CD4-positive, alpha-beta T cell treated with Interleukin-4 for 1 hour (primary cell): ENCODE measurements around the gene CCDC137.
"Not testable (repeated sequence)": the region's sequence is repeated elsewhere in the genome, so short reads cannot be mapped to it uniquely, and the experiment has no call there.

ENCODE experiments used
- DNase-seq, 2 donors: peaks; one replicate each; pipeline ENCODE4 v3.0.0-alpha.2; 2020 to 2022

CCDC137 gene, protein sequence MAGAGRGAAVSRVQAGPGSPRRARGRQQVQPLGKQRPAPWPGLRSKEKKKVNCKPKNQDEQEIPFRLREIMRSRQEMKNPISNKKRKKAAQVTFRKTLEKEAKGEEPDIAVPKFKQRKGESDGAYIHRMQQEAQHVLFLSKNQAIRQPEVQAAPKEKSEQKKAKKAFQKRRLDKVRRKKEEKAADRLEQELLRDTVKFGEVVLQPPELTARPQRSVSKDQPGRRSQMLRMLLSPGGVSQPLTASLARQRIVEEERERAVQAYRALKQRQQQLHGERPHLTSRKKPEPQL

DNA sequence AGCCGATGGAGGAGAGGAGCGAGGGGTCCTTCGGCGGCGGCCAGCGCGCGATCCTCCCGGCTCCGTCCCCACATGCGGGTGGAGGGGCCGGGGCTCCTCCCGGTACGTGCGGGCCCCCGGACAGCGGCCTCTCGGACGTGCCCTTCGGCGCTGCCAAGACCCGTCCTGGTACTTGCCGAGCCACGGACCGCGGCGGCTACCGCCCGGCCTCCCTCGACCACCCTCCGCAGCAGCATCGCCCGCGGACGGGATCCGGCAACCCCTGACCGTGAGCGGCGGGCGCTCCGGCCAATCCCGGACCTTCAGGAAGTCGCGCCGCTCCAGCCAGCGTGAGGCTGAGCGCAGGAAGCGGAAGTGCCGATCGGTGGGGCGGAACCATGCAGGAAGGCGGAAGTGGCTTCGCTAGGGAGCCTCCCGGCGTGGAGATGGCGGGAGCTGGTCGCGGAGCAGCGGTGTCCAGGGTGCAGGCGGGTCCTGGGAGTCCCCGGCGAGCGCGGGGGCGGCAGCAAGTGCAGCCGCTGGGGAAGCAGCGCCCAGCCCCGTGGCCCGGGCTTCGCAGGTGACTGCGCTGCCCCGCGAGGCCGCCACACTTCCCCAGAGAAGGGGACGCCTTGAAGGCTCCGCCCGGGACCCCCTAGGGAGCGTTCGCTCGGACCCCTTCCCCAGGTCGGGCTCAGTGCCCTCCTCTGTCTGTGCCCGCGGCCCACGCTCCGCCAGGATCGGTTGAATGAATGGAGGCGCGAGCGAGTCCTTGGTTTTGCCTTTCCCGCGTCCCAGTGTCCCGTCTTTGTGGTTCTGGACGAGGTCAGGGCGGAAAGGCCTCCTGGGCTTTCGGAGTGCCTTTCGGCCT is at the start of gene CCDC137, which contains the start of gene OXLD1:
TSS of gene CCDC137 (plus strand) at position 396 of the 850 bp plus-strand sequence. CDS start at position 426, 30 bp downstream.
TSS of gene OXLD1 (minus strand) at position 264 of the 850 bp plus-strand sequence. CDS start at position 236, 28 bp downstream.
- DNase-seq = peak; percentile 91 to 92

DNA sequence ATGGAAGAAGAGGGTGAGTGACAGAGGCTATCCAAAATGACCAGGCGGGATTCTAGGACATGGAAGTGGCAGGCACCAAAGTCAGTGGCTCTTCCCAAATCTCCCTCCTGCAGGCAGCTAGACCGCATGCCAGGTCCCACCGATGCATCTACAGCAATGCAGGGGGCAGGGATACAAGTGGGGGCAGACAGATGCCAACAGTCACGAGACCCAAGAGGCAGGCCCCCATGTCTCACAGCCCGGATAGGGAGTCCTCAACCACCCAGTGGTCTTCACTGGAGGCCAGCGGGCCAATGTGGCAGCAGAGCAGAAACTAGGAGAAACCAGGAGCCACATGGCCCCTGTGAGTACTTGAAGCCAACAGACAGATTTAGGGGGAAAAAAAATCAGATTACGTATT is 49.7 kb upstream of the CCDC137 start:
- no peak for DNase-seq

DNA sequence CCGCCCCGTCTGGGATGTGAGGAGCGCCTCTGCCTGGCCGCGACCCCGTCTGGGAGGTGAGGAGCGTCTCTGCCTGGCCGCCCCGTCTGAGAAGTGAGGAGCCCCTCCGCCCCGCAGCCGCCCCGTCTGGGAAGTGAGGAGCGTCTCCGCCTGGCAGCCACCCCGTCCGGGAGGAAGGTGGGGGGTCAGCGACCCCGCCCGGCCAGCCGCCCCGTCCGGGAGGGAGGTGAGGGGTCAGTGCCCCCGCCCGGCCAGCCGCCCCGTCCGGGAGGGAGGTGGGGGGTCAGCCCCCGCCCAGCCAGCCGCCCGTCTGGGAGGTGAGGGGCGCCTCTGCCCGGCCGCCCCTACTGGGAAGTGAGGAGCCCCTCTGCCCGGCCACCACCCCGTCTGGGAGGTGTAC is 48.2 kb upstream of the CCDC137 start:
- DNase-seq = not testable (repeated sequence)

DNA sequence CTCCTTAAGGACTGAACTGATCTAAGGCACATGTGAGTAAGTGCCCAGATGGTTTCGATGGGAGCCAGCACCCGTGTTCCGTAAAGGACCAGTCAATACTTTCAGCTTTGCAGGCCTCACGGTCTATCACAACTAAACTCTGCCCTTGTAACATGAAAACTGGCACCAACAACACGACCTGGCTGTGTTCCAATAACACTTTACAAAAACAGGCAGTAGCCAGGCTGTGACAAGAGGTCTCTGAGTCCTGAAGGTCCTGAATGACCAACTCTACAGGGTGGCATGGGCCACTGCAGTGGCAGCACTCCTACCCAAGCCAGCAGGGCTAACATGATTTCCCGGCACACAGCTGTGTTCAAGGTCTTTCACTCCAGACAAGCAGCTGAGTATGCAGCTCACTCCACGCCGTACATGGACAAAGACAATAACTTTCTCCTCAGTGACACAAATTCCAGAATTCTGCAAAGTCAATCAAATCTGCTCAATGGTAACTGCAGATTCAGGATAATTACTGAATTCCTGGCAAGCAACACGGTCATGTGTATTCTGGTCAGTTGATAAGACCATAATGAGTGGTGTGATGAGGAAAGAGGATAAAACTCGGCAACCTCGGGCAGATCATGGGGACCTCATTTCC is 44.9 kb upstream of the CCDC137 start:
- no peak for DNase-seq

DNA sequence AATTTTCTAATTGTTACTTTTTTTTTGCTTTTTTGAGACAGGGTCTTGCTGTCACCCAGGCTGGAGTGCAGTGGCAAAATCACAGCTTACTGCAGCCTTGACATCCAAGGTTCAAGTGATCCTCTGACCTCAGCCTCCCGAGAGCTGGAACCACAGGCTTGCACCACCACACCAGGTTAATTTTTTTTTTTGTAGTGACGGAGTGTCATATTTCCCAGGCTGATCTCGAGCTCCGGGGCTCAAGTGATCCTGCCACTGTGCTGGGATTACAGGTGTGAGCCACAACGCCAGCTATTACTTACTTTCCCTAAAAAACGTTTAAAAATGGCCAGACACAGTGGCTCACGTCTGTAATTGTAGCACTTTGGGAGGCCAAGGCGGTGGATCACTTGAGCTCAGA is 36.3 kb upstream of the CCDC137 start:
- DNase-seq = no peak

DNA sequence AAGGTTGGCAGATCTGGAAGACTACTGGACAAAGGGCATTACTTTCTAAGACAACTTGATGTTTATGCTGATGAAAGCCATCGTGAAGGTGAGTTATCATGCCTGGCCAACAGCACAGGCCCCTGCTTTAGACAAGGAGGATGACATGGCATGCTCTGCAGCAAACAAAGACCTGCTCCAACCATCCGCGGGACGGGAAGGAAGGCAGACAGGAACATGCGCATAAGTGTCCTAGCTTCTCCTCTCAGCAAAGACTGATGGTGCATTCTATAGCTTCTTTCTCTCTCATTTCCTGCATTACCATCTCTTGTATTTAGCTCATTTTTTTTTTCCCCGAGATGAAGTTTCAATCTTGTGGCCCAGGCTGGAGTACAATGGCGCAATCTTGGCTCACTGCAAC is 35.1 kb upstream of the CCDC137 start:
- DNase-seq = no peak

DNA sequence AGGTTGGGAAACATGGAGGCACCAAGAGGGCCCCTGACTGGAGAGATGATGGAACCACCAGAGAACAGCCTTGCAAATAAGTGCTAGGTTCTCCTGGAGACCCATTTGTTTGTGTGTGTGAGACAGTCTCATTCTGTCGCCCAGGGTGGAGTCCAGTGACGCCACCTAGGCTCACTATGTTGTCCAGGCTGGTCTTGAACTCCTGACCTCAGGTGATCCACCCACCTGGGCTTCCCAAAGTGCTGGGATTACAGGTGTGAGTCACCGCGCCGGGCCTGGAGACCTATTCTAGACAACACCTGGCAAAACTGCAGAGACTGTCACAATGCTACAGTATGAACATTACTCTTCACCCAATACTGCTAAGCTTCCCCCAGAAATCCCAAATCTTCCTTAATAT is 31.1 kb upstream of the CCDC137 start:
- DNase-seq = no peak

DNA sequence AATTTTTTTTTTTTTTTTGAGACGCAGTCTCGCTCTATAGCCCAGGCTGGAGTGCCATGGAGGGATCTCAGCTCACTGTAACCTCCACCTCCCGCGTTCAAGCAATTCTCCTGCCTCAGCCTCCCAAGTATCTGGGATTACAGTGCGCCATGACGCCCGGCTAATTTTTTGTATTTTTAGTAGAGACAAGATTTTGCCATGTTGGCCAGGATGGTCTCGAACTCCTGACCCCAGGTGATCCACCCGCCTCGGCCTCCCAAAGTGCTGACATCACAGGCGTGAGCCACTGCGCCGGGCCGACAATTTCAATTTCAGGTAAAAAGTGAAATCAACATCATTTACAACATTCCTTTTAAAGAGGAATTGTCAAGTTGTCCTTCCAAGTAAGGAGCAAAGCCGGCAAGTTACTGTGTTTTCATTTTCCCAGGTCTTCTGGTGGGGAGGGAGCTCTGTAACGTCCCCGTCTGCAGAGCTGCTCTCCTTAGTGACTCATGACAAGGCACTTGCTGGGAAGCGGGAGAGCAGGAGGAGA is 30.5 kb upstream of the CCDC137 start:
- DNase-seq = no peak

DNA sequence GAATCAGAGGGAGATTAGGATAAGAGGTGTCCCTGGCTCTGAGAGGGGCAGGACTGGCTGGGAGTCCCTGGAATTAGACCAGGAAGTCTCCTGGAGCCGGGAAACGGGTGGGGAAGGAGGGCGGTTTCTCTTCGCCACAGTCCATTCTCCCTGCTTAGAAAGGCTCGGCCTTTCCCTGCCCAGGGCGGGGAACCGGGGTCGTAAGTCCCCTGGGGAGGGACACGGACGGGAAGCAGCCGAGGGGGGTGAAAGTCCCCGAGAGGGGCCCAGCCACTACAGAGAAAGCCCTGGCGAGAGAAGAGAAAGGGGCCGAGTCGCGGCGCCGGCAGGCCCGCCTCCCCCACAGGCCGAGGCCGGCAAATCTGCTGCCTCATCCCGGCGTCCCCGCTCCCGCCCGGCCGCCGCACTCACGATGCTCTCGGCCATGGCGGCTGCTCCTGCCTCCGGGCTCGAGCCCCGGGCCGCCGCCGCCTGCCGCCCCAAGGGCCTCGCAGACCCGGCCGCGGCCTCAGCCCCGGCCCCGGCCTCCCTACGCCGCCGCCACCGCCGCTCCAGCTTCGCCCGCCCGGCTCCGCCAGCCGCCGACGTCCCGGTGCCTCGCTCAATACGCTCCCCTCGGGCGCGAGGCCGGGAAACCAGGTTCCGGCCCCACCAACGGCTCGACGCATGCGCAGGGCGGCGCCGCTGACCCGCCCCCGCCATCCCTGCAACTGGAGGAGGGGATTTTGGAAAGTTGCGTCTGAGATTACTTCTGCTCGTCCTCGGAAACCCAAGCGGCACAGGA is 29.8 kb upstream of the CCDC137 start, which contains the start of the genes NPLOC4 and TSPAN10:
TSS of gene NPLOC4 (minus strand) at position 608 of the 784 bp plus-strand sequence. CDS start at position 426, 182 bp downstream.
TSS of gene TSPAN10 (plus strand) at position 692 of the 784 bp plus-strand sequence. CDS start 5,217 bp downstream, outside the sequence.
- peak; percentile 83 to 87 for DNase-seq

DNA sequence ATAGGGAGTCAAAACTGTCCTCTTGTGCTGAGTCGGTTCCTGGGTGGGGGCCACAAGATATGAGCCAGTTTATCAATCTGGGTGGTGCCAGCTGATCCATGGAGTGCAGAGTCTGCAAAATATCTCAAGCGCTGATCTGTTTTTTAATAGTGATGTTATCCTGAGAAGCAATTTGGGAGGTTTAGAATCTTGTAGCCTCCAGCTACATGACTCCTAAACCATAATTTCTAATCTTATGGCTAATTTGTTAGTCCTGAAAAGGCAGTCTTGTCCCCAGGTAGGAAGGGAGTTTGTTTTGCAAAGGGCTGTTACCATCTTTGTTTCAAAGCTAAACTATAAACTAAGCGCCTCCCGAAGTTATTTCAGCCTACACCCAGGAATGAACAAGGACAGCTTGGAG is 27.9 kb upstream of the CCDC137 start:
- DNase-seq = no peak

DNA sequence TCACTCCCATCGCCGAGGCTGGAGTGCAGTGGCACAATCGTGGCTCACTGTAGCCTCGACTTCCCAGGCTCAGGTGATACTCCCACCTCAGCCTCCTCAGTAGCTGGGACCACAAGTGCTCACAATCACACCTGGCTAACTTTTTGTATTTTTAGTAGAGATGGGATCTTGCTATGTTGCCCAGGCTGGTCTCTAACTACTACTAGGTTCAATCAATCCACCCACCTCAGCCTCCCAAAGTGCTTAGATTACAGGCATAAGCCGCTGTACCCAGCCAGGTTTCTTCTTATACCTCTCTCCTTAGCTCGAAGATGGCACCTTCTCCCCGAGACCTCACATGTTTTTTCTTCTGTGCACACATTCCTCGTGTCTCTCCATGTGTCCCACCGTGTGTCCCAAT is 26.5 kb upstream of the CCDC137 start:
- DNase-seq = no peak

DNA sequence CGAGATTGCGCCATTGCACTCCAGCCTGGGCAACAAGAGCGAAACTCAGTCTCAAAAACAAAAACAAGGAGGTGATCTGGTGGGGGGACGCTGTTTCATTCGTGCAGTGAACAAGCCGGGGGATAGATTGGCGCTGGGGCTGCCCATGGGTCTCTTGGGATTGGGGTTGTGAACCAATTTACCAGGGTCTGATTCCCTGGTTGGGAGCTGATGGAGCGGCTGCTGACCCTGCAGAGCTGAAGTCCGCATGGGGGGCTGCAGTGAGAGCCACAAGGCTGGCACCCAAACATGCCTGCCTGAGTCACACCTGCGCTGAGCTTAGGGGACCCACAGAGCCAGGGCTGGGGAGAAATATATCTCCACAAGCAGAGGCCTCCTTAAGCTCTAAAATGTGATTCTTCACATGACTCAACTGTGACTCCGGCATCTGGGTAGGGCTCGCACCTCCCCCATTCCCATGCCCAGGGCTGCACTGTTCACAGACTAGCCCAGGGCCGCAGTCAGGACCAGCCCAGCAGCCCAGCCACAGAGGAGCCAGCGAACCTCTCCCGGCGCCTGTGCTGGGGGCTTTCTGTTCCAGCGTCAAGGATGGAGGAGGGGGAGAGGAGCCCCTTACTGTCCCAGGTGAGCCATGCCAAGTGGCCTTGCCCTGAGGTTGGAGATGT is 24.6 kb upstream of the CCDC137 start:
- DNase-seq = no peak

DNA sequence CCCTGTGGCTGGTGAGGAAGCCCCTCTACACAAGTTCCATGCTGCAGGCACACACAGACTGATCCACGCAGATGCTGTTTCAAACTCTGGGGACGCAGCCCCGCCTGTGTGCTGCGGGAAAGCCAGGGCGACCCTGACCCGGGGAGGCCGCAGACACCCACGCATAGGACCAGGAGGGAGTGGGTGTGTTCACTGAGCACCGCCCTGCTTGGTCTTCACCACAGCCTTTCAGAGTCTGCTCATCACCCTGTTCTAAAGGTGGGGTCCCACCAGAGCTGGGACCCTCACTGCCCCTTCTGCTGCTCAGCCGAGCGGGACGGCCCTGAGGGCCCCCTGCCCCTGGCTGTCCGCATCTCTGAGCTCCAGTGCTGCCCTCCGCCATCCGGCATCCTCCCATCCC is 22.0 kb upstream of the CCDC137 start:
- DNase-seq = no peak

DNA sequence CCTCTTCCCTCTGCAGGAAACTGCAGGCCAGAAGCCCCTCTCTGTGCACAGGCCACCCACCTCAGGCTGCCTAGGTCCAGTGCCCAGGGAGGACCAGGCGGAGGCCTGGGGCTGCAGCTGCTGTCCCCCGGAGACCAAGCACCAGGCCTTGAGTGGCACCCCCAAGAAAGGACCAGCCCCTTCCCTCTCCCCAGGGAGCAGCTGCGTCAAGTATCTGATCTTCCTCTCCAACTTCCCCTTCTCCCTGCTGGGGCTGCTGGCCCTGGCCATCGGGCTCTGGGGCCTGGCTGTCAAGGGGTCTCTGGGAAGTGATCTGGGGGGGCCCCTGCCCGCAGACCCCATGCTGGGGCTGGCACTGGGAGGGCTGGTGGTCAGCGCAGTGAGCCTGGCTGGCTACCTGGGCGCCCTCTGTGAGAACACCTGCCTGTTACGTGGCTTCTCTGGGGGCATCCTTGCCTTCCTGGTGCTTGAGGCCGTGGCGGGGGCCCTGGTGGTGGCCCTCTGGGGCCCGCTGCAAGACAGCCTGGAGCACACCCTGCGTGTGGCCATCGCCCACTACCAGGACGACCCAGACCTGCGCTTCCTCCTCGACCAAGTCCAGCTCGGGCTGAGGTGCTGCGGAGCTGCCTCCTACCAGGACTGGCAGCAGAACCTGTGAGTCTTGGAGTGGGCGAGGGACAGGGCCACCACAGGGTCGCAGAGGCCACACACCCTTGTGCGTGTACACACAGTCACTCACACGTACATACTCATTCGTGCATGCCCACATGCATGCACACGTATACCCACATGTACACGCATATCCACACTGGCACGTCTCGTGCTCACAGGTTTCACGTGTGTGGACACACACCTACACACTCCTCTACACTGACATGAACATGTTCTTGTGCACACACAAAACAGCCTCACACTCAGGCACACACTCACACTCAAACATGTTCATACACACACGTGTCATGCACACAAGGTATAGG is 21.3 kb upstream of the CCDC137 start:
- no peak for DNase-seq

DNA sequence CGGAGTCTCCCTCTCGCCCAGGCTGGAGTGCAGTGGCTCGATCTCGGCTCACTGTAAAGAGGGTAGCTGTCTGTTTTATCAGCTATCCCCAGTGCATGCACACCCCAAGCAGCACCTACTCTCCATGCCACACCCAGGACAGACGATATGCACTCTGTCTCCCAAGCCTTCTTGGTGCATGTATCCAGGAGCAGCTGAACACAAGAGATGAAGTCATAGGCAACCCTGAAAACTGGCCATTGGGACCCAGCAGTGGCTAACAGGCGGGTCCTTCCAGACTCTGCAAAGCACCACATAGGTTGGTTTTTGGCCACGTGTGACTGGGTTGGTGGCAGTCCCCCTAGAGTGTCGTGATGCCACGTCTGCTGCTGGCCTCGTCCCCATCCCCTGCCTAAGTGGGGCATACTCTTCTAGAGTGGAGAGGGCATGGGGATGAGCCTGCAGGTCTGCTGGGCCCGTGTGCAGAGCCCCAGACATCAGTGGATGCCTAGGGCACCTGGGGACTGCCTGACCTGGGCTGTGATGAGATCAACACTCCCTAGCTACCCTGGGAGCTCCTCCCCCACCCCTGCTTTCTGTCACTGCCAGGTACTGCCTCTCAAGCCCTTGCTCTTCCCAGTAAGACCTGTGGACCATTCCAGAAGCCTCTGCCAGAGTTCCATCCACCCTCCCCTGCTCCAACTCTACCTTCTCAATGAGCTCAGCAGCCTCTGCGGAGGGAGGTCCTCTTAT is 19.5 kb upstream of the CCDC137 start:
- DNase-seq = no peak

DNA sequence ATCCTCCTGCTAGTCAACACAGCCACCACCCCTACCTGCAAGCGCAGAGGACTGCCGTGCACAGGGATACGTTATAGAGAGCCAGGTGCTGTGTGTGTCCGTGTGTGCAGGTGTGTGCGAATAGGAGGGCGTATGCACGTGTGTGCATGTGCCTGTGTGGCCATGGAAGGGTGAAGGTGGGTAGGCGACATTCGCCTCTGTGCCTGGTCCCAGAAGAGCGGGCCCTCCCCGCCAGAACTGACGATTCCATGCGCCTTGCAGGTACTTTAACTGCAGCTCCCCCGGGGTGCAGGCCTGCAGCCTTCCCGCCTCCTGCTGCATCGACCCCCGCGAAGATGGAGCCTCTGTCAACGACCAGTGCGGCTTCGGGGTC is 18.9 kb upstream of the CCDC137 start:
- no peak for DNase-seq

DNA sequence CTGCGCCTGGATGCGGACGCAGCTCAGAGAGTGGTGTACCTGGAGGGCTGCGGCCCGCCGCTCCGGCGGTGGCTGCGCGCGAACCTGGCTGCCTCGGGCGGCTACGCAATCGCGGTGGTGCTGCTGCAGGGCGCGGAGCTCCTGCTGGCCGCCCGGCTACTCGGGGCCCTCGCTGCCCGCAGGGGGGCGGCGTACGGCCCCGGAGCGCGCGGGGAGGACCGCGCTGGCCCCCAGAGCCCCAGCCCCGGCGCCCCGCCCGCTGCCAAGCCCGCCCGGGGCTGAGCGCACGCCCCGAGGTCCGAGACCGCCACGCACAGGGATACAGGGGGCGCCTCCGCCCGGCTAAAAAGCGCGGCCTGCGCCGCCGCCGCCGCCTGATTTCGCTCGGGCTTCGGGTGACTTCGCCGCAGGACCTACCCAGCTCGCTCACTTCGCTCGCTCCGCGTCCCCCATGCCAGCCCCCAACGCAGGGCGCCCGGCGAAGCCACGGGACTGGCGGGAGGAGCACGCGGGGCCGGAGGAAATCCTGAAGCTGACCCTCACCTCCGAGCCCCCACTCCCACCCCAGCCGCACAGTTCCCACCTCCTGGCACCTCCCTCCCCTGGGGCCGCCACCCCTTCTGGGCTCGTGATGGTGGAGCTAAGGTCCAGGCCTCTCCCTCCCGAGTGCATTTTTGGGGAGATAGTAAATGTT is 18.4 kb upstream of the CCDC137 start:
- DNase-seq = no peak

DNA sequence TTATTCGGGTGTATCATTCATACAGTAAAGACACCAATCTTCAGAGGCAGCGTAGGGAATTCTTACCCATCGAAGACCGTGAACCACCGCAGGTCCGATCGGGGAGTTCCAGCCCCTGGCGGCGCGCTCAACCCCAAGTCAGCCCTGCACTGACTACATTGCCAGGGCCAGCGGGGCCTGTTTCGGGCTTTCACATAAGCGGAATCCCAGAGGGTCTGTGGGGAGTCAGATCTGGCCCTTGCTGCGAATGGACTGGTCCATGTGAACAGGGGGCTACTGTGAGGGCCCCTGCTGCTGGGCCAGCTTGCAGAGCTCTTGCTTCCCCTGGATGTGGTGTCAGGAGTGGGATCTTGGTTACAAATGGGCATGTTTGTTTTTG is 17.8 kb upstream of the CCDC137 start:
- DNase-seq = no peak

DNA sequence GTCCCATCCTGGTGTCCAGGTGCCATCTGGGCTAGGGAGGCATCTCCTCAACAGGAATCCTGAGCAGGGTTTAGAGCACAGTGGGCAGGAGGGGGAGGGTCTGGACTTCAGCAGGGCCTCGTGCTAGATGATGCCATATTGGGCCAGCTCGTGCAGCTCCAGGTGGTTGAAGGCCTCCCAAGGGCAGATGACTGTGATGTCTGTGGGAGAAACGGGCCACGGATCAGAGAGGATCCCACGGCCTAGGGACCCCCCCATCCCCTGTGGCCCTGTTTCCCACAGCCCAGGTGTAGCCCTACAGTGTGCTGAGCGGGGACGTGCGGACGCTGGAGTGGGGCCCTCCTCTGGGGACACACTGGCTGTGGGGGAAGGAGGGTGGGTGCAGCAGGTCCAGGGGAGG is 15.6 kb upstream of the CCDC137 start:
- no peak for DNase-seq
